Activated naive CD8-positive, alpha-beta T cell treated with anti-CD3 and anti-CD28 coated beads, Interleukin-2, amount 50 U/mL, for 24 hours (primary cell): Measurements from ENCODE around the gene IL20.

ENCODE experiments used
- ATAC-seq: fragments of 150-1000 bp; cut with Tn5 transposase; one replicate; pipeline ENCODE4 v1.10.0; 2021
- DNase-seq: peaks from one replicate; pipeline ENCODE4 v3.0.0; 2021
- H3K27ac Mint-ChIP-seq: one replicate; pipeline ENCODE4 v1.8.0; 2021; ENCODE audit warnings: mild to moderate bottlenecking, mixed read lengths
- H3K27me3 Mint-ChIP-seq: one replicate; pipeline ENCODE4 v1.8.0; 2021; ENCODE audit warnings: mixed read lengths
- H3K36me3 Mint-ChIP-seq: one replicate; pipeline ENCODE4 v1.8.0; 2021; ENCODE audit warnings: low read depth, mixed read lengths
- H3K4me1 Mint-ChIP-seq: one replicate; pipeline ENCODE4 v1.8.0; 2021; ENCODE audit warnings: mixed read lengths
- H3K4me3 Mint-ChIP-seq: one replicate; pipeline ENCODE4 v1.8.0; 2021; ENCODE audit warnings: mild to moderate bottlenecking, moderate library complexity, mixed read lengths
- H3K9me3 Mint-ChIP-seq: one replicate; pipeline ENCODE4 v1.8.0; 2021; ENCODE audit warnings: mixed read lengths

The IL20 gene

GRCh38 chr1:206864939-206865671 lies at the start of gene IL20:
Gene IL20, plus strand, starts transcription at chr1:206865623. Its CDS starts 230 bp downstream, at chr1:206865853.
- Mint-ChIP-seq H3K27ac (no peak within 1 kb of the TSS), H3K27me3 (peaks cover 6% of the 10 kb centered on the region), H3K9me3 (no peaks in the 10 kb centered on the region), H3K36me3 (peaks cover 1% of the 10 kb centered on the region), H3K4me3 (no peak within 1 kb of the TSS), H3K4me1 (peaks cover 17% of the 10 kb centered on the region)
- ATAC-seq: peak; percentile 88
- peak; percentile 93 for DNase-seq

DNA sequence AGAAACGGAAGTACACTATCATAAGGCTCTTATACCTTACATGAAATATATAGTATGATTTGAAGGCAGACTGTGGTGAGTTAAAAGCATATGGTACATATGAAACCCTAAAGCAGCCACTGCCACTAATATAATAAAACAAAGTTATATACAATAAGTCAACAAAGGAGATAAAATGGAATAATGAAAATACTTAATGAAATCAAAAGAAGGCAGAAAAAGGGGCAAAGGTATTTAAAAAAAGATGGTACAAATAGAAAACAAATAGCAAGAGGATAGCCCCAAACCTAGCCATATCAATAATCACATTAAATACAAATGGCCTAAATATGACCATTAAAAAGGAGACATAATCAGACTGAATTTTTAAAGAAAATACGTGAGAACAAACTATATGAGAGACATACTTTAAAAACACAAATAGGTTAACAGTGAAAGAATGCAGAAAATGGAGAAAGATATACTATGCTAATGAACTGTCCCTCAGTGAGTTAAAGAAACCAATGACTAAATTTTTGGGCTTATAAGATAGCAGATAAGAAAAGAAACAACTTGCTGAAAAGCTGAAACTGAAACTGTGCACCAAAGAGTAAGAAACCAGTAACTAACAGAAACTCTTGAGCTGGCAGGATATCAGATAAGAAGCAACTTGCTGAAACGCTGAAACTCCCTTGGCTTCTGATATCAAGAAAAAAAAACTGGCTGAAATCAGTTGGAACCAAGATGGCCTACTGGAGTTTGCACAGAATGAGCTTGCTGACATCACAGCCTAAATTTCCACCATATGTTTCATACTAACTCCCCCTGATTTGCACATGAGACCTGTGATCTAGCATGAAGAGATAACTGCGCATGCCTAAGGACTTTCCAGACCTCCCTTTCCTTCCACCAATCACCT lies 48.8 kb upstream of the IL20 start:
- Mint-ChIP-seq H3K27me3 (no peaks in the 10 kb centered on the region), H3K9me3 (peaks cover 16% of the 10 kb centered on the region), H3K4me1 (peaks cover 36% of the 10 kb centered on the region), H3K4me3 (peak overlapping the region; percentile 24), H3K36me3 (peaks cover 2% of the 10 kb centered on the region), H3K27ac (peak overlapping the region; percentile 85)
- DNase-seq: no peak
- ATAC-seq: peak; percentile 94

DNA sequence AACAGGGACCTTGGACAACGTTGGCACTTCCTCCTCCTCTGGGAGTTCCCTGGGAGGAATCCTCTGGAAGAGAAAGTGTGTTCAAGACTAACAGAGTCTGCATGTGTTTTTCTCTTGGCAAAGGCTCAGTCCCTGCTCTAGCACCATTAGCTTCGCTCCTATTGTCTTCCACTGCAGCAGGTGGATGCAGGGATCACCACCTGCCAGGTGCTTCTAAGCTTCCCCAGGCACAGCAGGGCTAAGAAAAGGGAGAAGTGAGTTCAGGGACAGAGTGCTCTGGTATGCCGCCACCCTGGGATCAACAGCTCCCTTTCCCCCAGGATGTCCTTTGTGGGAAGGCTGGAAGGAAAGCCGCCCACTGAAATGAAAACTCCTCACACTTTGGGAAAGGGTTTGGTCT lies 43.9 kb upstream of the IL20 start:
- no peak for DNase-seq

GRCh38 chr1:206823727-206824126 lies 41.7 kb upstream of the IL20 start:
- Mint-ChIP-seq H3K4me3 (no peak overlapping the region), H3K27me3 (no peaks in the 10 kb centered on the region), H3K27ac (no peak overlapping the region), H3K36me3 (no peaks in the 10 kb centered on the region), H3K4me1 (peaks cover 11% of the 10 kb centered on the region), H3K9me3 (no peaks in the 10 kb centered on the region)
- ATAC-seq (no peak), DNase-seq (no peak)

More for the DNA sequence above, 43.9 kb upstream of the IL20 start:
- ATAC-seq: no peak
- Mint-ChIP-seq H3K36me3 (no peaks in the 10 kb centered on the region), H3K4me3 (no peak overlapping the region), H3K27ac (no peak overlapping the region), H3K27me3 (no peaks in the 10 kb centered on the region), H3K4me1 (peaks cover 18% of the 10 kb centered on the region), H3K9me3 (no peaks in the 10 kb centered on the region)

GRCh38 chr1:206824331-206824730 lies 41.1 kb upstream of the IL20 start:
- Mint-ChIP-seq H3K9me3 (no peaks in the 10 kb centered on the region), H3K27me3 (no peaks in the 10 kb centered on the region), H3K4me1 (peaks cover 17% of the 10 kb centered on the region), H3K36me3 (no peaks in the 10 kb centered on the region), H3K27ac (no peak overlapping the region), H3K4me3 (no peak overlapping the region)
- no peak for DNase-seq
- no peak for ATAC-seq

GRCh38 chr1:206826394-206826793 lies 39.0 kb upstream of the IL20 start:
- DNase-seq: no peak
- no peaks in the 10 kb centered on the region for H3K36me3 Mint-ChIP-seq
- no peaks in the 10 kb centered on the region for H3K9me3 Mint-ChIP-seq
- ATAC-seq: no peak
- H3K27me3 Mint-ChIP-seq: no peaks in the 10 kb centered on the region
- peaks cover 28% of the 10 kb centered on the region for H3K4me1 Mint-ChIP-seq
- H3K27ac Mint-ChIP-seq: no peak overlapping the region
- no peak overlapping the region for H3K4me3 Mint-ChIP-seq

- no peak overlapping the region for H3K27ac Mint-ChIP-seq
- H3K4me3 Mint-ChIP-seq: no peak overlapping the region
- H3K27me3 Mint-ChIP-seq: no peaks in the 10 kb centered on the region
- H3K9me3 Mint-ChIP-seq: no peaks in the 10 kb centered on the region
- no peak for ATAC-seq
- peaks cover 36% of the 10 kb centered on the region for H3K4me1 Mint-ChIP-seq
- no peak for DNase-seq
- H3K36me3 Mint-ChIP-seq: no peaks in the 10 kb centered on the region
These were observed 37.4 kb upstream of the IL20 start for GRCh38 chr1:206828061-206828460.

GRCh38 chr1:206828765-206829164 lies 36.7 kb upstream of the IL20 start:
- H3K27ac Mint-ChIP-seq: no peak overlapping the region
- H3K27me3 Mint-ChIP-seq: no peaks in the 10 kb centered on the region
- no peak overlapping the region for H3K4me3 Mint-ChIP-seq
- DNase-seq: no peak
- H3K36me3 Mint-ChIP-seq: no peaks in the 10 kb centered on the region
- H3K9me3 Mint-ChIP-seq: no peaks in the 10 kb centered on the region
- H3K4me1 Mint-ChIP-seq: peaks cover 42% of the 10 kb centered on the region
- ATAC-seq: no peak

GRCh38 chr1:206829282-206829681 lies 36.1 kb upstream of the IL20 start:
- DNase-seq: no peak
- Mint-ChIP-seq H3K4me1 (peaks cover 39% of the 10 kb centered on the region), H3K4me3 (no peak overlapping the region), H3K27me3 (no peaks in the 10 kb centered on the region), H3K36me3 (no peaks in the 10 kb centered on the region), H3K9me3 (no peaks in the 10 kb centered on the region), H3K27ac (peak overlapping the region; percentile 48)
- peak; percentile 18 for ATAC-seq

GRCh38 chr1:206829875-206830274 lies 35.5 kb upstream of the IL20 start:
- Mint-ChIP-seq H3K36me3 (no peaks in the 10 kb centered on the region), H3K4me1 (peaks cover 37% of the 10 kb centered on the region), H3K27ac (peak overlapping the region; percentile 48), H3K27me3 (no peaks in the 10 kb centered on the region), H3K4me3 (no peak overlapping the region), H3K9me3 (no peaks in the 10 kb centered on the region)
- ATAC-seq (peak; percentile 62), DNase-seq (no peak)

DNA sequence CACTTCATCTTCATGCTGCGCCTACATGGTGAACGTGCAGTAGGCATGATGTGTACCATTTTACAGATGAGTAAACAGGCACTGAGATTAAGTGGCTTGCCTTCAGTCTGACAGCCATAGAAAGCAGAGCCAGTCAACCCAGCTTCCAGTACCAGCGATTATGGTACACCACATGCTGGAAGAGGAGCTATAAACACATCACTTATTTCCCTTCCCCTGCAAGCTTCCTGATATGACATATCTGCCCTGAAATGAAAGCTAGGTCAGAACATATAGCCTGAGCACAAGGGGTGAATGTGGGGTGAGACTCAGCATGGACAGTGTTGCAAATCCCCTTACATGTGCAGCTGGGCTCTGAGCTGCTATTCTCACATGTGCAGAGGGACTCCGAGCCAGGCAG lies 33.8 kb upstream of the IL20 start:
- DNase-seq (no peak), ATAC-seq (no peak)
- Mint-ChIP-seq H3K4me3 (no peak overlapping the region), H3K36me3 (no peaks in the 10 kb centered on the region), H3K9me3 (no peaks in the 10 kb centered on the region), H3K27me3 (no peaks in the 10 kb centered on the region), H3K27ac (no peak overlapping the region), H3K4me1 (peaks cover 37% of the 10 kb centered on the region)

- no peak for DNase-seq
- no peak for ATAC-seq
- Mint-ChIP-seq H3K27me3 (peaks cover 4% of the 10 kb centered on the region), H3K4me1 (peaks cover 37% of the 10 kb centered on the region), H3K27ac (no peak overlapping the region), H3K9me3 (no peaks in the 10 kb centered on the region), H3K4me3 (no peak overlapping the region), H3K36me3 (no peaks in the 10 kb centered on the region)
These were observed 33.0 kb upstream of the IL20 start for GRCh38 chr1:206832352-206832880.

- ATAC-seq: no peak
- Mint-ChIP-seq H3K27me3 (peaks cover 4% of the 10 kb centered on the region), H3K27ac (no peak overlapping the region)
These were observed 32.2 kb upstream of the IL20 start for GRCh38 chr1:206833106-206833680.

GRCh38 chr1:206833801-206834200 lies 31.6 kb upstream of the IL20 start:
- H3K27ac Mint-ChIP-seq: no peak overlapping the region
- no peaks in the 10 kb centered on the region for H3K36me3 Mint-ChIP-seq
- H3K27me3 Mint-ChIP-seq: peaks cover 4% of the 10 kb centered on the region
- H3K9me3 Mint-ChIP-seq: no peaks in the 10 kb centered on the region
- ATAC-seq: no peak
- no peak overlapping the region for H3K4me3 Mint-ChIP-seq
- no peak for DNase-seq
- H3K4me1 Mint-ChIP-seq: peaks cover 31% of the 10 kb centered on the region

More at GRCh38 chr1:206833106-206833680, 32.2 kb upstream of the IL20 start:
- no peak for DNase-seq
- Mint-ChIP-seq H3K4me3 (no peak overlapping the region), H3K9me3 (no peaks in the 10 kb centered on the region), H3K36me3 (no peaks in the 10 kb centered on the region), H3K4me1 (peaks cover 36% of the 10 kb centered on the region)
